ENCODE data around the gene PITHD1.
"Not testable (repeated sequence)": the region's sequence is repeated elsewhere in the genome, so short reads cannot be mapped to it uniquely, and the experiment has no call there.

Gene PITHD1

DNA sequence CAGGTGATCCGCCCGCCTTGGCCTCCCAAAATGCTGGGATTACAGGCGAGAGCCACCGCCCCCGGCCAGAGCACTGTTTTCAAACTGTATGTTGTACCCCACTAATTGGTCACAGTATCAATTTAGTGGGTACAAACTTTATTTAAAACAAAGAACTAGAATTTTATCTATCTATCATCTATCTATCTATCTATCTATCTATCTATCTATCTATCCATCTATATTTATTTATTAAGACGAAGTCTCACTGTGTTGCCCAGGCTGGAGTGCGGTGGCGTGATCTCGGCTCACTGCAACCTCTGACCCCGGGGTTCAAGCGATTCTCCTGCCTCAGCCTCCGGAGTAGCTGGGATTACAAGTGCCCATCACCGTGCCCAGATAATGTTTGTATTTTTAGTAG, 48.4 kb downstream of the PITHD1 start:
- DNase-seq: not testable (repeated sequence)

DNA sequence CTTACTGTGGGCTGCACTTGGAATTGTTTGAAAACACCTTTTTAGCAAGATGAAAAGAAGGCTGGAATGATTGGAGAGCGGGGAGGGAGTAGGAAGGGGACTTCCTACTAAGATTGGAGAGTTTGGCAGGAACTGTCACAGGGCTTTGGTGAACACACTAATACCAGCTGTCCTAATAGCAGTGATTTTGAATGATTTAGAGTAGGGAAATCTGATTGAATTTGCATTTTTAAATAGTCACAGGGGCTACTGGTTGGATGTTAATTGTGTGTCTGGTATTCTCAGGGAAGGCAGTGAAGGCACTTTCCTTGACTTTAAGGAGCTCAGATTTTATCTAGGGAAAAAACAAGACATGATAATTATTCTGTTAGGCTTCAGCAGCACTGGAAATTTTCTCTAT, 49.5 kb downstream of the PITHD1 start:
- DNase-seq: no peak

DNA sequence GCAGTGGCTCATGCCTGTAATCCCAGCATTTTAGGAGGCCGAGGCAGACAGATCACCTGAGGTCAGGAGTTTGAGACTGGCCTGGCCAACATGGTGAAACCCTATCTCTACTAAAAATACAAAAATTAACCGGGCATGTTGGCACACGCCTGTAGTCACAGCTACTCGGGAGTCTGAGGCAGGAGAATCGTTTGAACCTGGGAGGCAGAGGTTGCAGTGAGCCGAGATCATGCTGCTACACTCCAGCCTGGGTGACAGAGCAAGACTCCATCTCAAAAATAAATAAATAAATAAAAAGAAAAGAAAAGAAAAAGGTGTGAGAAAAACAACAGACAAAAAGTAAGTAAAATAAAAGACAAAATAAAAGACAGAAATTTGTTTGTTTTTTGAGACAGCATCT, 55.9 kb downstream of the PITHD1 start:
- DNase-seq: not testable (repeated sequence)

DNA sequence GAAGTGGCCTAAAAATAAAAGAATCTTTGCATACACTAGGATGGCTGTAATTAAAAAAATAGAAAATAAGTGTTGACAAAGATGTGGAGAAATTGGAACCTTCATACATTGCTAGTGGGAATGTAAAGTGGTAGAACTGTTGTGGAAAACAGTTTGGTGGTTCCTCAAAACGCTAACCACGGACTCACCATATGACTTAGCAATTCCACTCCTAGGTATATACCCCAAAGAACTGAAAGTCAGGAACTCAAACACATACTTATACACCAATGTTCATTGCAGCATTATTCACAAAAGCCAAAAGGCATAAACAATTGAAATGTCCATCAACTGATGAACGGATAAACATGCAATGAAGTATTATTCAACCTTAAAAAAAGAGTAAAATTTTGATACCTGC, 57.8 kb downstream of the PITHD1 start:
- no peak for DNase-seq

Data from CD4-positive, alpha-beta T cell treated with Interleukin-10 for 1 hour (primary cell).